ENCODE results near the gene ABCA12. TPM values are rescaled to one million over a fixed set of nuclear protein-coding genes. Genes with fewer than 3 reads are reported as not detected.

Gene ABCA12
- total and polyA plus RNA-seq, 2 donors (not counting 3 experiments of a cell fraction or from before 2014, with no cell fraction given), result not detected

DNA sequence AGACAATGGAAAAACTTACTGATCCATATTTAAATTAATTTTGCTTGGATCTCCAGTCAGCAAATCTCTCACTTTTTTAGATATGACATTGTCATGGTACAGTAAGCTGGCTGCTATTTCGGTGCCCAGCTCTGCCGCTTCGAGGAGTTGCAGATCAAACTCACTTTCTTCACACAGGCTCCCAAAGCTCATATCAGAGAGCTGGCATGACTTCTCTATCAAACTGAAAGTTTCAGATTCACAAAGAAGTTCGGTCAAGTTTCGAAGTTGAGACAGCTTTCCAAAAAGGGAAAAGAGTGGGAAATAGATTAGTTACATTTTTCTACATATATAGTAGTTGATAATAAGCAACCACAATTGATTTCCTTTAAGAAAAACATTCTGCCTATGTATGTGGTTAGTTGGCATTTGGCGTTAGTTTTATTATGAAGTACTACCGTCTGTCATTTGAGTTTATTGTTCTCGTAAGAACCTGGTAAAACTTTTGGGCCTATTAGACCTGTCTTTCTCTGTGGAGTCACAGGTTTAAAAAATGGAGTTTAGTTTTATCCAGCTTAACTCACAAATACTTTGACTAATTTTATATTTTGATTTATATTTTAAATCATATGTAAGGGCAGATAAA, 118.8 kb downstream of the ABCA12 start:
- H3K9me1 ChIP-seq (replicated peaks; ENCODE audit: control insufficient read depth, extremely low read depth, insufficient read depth, low read length), result no peaks in the 10 kb centered on the region
- dilution Hi-C loops (cut with MboI; ENCODE audit: extremely low pct_ligation_motif_present, low sequenced_read_pairs), result no loop called here

More for the DNA sequence above, 118.8 kb downstream of the ABCA12 start:
- no peaks in the 10 kb centered on the region for H3K9me3 ChIP-seq (replicated peaks; ENCODE audit: control insufficient read depth, insufficient read depth, low read length)
- CTCF ChIA-PET, result no interaction called here
- no peaks in the 10 kb centered on the region for H3K36me3 ChIP-seq (ENCODE audit: control insufficient read depth in 2 of 2, extremely low read depth in 1 of 2, insufficient read depth in 2 of 2, low read length in 2 of 2)
- intact Hi-C loops (cut with micrococcal nuclease), result no loop called here
- H3K4me3 ChIP-seq (replicated peaks in 1 of 3; ENCODE audit: insufficient read depth in 1 of 3, low read depth in 1 of 3, low read length in 3 of 3), result no peak overlapping the region
- TF ChIP-seq FOS (IDR thresholded peaks at IDR 0.05; ENCODE audit: borderline replicate concordance, insufficient read depth, low read length) (no peak), POLR2AphosphoS5 (IDR thresholded peaks at IDR 0.05; ENCODE audit: insufficient read depth, low read depth, low read length) (no peak), EZH2 (IDR thresholded peaks at IDR 0.05; ENCODE audit: borderline replicate concordance, low read depth, low read length, severe bottlenecking) (no peak), GATA2 (IDR thresholded peaks at IDR 0.05; ENCODE audit: insufficient read depth, insufficient read length, low read depth, low read length) (no peak), JUN (IDR thresholded peaks at IDR 0.05; ENCODE audit: borderline replicate concordance, insufficient read depth, insufficient read length, low read depth) (no peak), POLR2A (IDR thresholded peaks at IDR 0.05; ENCODE audit: low read depth, low read length) (no peak), MYC (IDR thresholded peaks at IDR 0.05; ENCODE audit: low read depth, low read length) (no peak)
- TF ChIP-seq, protein P1, sequence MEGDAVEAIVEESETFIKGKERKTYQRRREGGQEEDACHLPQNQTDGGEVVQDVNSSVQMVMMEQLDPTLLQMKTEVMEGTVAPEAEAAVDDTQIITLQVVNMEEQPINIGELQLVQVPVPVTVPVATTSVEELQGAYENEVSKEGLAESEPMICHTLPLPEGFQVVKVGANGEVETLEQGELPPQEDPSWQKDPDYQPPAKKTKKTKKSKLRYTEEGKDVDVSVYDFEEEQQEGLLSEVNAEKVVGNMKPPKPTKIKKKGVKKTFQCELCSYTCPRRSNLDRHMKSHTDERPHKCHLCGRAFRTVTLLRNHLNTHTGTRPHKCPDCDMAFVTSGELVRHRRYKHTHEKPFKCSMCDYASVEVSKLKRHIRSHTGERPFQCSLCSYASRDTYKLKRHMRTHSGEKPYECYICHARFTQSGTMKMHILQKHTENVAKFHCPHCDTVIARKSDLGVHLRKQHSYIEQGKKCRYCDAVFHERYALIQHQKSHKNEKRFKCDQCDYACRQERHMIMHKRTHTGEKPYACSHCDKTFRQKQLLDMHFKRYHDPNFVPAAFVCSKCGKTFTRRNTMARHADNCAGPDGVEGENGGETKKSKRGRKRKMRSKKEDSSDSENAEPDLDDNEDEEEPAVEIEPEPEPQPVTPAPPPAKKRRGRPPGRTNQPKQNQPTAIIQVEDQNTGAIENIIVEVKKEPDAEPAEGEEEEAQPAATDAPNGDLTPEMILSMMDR (IDR thresholded peaks at IDR 0.05; ENCODE audit: extremely low read depth in 1 of 2, insufficient read depth in 1 of 2, low read depth in 1 of 2, low read length in 2 of 2), result no peak
- TF ChIP-seq, protein P2, sequence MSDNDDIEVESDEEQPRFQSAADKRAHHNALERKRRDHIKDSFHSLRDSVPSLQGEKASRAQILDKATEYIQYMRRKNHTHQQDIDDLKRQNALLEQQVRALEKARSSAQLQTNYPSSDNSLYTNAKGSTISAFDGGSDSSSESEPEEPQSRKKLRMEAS (IDR thresholded peaks at IDR 0.05; ENCODE audit: insufficient read depth, insufficient read length), result no peak
- POLR2A ChIA-PET, result no interaction called here
- no peak overlapping the region for H3K9ac ChIP-seq (replicated peaks; ENCODE audit: extremely low read depth, insufficient read depth, low read length)
- H2AFZ ChIP-seq (ENCODE audit: low read depth, low read length), result no peak overlapping the region
- DNase-seq (ENCODE audit: low read depth, low spot score), result no peak
- H3K4me2 ChIP-seq (ENCODE audit: insufficient read depth, low read length), result no peak overlapping the region
- no peaks in the 10 kb centered on the region for H3K79me2 ChIP-seq (ENCODE audit: control insufficient read depth, insufficient read depth, low read length)
- no TSS peak for BruUV-seq (replicated peaks)
- no peaks in the 10 kb centered on the region for H4K20me1 ChIP-seq (replicated peaks; ENCODE audit: control insufficient read depth, extremely low read depth, insufficient read depth, low read length)
- no peak overlapping the region for H3K27ac ChIP-seq (ENCODE audit: insufficient read depth, low read depth, low read length)
- no peaks in the 10 kb centered on the region for H3K4me1 ChIP-seq (ENCODE audit: control insufficient read depth, extremely low read depth, insufficient read depth, low read length)
- no peak for FAIRE-seq
- no peaks in the 10 kb centered on the region for H3K27me3 ChIP-seq (ENCODE audit: control insufficient read depth in 2 of 2, insufficient read depth in 2 of 2, low read length in 2 of 2)

Data from endothelial cell of umbilical vein (primary cell).